Stimulated activated CD8-positive, alpha-beta memory T cell treated with anti-CD3 and anti-CD28 coated beads, Interleukin-4, amount 100 ng/mL, for 48 hours (primary cell): ENCODE measurements around the gene C12orf75.
"Not testable (repeated sequence)": the region's sequence is repeated elsewhere in the genome, so short reads cannot be mapped to it uniquely, and the experiment has no call there.

Experiments used
- DNase-seq: peaks from one replicate; pipeline ENCODE4 v3.0.0-alpha.2; 2020

C12orf75 gene

GRCh38 chr12:105330283-105330930, at the start of gene C12orf75:
C12orf75 (plus strand) TSS chr12:105330691; CDS start chr12:105330892, 201 bp downstream.
- peak; percentile 93 for DNase-seq

- no peak for DNase-seq
Observed at GRCh38 chr12:105280966-105281693, 49.4 kb upstream of the C12orf75 start.

- no peak for DNase-seq
Observed at GRCh38 chr12:105281694-105282049, 48.8 kb upstream of the C12orf75 start.

GRCh38 chr12:105285378-105285777, 45.1 kb upstream of the C12orf75 start:
- DNase-seq, result no peak

- DNase-seq, result no peak
Observed at GRCh38 chr12:105287408-105287807, 43.1 kb upstream of the C12orf75 start.

GRCh38 chr12:105288311-105288996, 42.0 kb upstream of the C12orf75 start:
- DNase-seq, result no peak

GRCh38 chr12:105289114-105289904, 41.2 kb upstream of the C12orf75 start:
- DNase-seq, result no peak

GRCh38 chr12:105291531-105291930, 39.0 kb upstream of the C12orf75 start:
- no peak for DNase-seq

GRCh38 chr12:105292705-105293104, 37.8 kb upstream of the C12orf75 start:
- DNase-seq, result no peak

- DNase-seq, result no peak
Observed at GRCh38 chr12:105293187-105293586, 37.3 kb upstream of the C12orf75 start.

GRCh38 chr12:105294161-105294560, 36.3 kb upstream of the C12orf75 start:
- no peak for DNase-seq

- no peak for DNase-seq
Observed at GRCh38 chr12:105294886-105295479, 35.5 kb upstream of the C12orf75 start.

GRCh38 chr12:105296116-105297089, 34.1 kb upstream of the C12orf75 start:
- no peak for DNase-seq

GRCh38 chr12:105300883-105301282, 29.6 kb upstream of the C12orf75 start:
- DNase-seq, result no peak

- no peak for DNase-seq
Observed at GRCh38 chr12:105301696-105302095, 28.8 kb upstream of the C12orf75 start.

- DNase-seq, result not testable (repeated sequence)
Observed at GRCh38 chr12:105302986-105303385, 27.5 kb upstream of the C12orf75 start.

- DNase-seq, result not testable (repeated sequence)
Observed at GRCh38 chr12:105304626-105305025, 25.9 kb upstream of the C12orf75 start.

GRCh38 chr12:105307601-105308314, 22.7 kb upstream of the C12orf75 start:
- not testable (repeated sequence) for DNase-seq

GRCh38 chr12:105308839-105309238, 21.7 kb upstream of the C12orf75 start:
- DNase-seq, result not testable (repeated sequence)

- not testable (repeated sequence) for DNase-seq
Observed at GRCh38 chr12:105309384-105309783, 21.1 kb upstream of the C12orf75 start.
